Activated T-helper 1 cell treated with anti-CD3 and anti-CD28 coated beads, Interleukin-2, amount 50 U/mL, for 16 hours (primary cell): ENCODE results near the gene CACNA1D.
A peak's percentile ranks its signal among the peaks of the same experiment; 100 is the strongest.

ENCODE experiments used
- DNase-seq, 2 donors: peaks; one replicate each; pipeline ENCODE4 v3.0.0-alpha.2; 2020; ENCODE audit warnings: low read depth in 1 of 2, low spot score in 1 of 2

Gene CACNA1D

DNA sequence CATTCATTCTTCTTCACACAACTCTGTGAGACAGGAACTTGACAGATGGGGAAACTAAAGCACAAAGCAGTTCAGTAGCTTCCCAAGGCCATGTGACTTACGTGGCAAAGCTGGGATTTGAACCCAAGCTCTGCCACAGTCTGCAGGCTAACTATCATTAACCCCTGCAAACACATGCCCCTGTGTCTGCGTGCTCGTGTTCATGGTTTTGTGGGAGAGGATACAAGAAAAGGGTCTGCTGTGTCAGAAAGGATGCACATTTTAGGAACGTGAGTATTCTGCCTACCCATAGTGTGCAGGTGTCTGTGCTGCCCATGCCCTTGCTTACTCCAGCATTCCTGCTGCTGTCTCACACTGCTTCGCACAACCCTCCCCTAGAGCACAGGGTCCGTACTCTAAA lies 214.8 kb downstream of the CACNA1D start:
- no peak for DNase-seq

DNA sequence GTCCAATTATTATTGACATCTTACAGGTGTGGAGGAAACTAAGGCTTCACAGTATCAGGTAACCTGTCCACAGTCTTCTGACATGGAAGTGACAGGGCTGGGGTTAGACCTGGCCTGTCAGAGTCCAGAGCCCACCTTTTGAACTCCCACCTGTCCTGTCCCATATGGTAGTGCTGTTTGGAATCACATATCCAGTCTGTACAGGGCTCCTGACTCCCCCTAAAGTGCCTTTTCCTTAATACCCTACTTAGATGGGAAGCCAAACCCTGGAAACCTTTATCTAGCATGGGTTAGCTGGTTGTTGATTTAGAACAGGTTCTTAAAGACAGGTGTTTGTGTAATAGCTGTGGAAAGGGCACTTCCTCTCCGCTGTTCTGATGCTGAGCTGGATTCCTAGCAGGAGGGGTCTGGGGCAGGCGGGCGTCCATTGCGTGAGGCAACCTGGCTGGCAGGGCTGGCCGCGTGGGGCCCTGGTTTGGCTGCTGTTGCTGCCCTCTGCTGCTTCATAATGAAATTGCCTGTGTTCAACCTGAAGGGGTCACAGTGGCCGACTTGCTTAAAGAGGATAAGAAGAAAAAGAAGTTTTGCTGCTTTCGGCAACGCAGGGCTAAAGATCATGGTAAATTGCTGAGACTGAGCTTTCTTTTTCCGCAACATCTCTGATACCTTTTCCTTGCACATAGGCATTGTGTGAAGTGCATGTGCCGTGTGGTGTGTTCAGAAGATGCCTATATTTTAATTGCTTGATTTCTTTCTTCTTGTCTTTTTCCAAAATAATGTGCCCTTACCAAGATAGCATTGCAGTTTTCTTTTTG lies 215.7 kb downstream of the CACNA1D start:
- DNase-seq = peak; percentile 20 to 29

DNA sequence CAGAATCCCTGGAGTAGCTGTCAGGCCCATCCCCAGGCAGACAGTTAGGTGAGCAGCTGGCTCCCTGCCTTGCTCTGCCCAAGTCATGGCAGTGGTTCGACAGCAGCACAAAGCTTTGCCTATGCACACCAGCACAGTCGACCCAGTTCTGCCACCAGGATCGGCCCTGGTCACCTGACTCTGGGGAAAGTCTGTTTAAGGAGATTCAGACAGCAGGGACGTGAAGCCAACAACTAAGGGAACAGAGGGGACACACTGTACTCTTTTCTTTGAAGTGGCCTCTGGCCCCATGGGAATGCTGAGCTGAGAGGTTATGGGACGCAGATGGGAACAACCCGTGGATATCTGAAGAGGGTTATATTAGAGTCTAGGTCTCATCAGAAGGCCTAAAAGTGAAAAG lies 217.0 kb downstream of the CACNA1D start:
- DNase-seq = no peak

DNA sequence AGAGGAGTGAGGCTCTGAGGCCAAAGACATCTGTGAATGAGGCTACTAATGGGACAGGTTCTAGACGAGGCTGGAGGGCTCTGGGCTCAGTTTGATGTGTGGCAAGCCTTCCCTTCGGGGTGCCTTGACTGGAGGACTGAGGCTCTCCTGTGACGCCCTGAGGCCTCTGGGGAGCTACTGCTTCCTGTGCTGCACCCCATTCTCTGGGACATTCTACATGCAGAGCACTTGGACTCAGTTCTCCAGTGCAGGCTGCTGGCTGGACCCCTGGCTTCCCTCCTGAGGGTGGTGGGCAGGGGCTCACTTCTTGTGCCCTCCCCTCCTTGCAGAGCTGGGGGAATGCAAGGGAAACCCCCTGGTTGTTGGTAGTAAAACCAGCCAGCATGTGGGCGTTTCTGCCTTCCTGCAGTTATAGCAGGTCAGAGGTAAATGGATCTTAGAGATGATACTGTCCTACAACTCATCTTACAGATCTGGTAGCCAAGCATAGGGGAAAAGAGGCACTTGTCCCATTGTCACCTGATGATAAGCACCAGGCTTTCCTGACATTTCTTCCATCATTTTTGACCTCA lies 218.5 kb downstream of the CACNA1D start:
- no peak for DNase-seq

DNA sequence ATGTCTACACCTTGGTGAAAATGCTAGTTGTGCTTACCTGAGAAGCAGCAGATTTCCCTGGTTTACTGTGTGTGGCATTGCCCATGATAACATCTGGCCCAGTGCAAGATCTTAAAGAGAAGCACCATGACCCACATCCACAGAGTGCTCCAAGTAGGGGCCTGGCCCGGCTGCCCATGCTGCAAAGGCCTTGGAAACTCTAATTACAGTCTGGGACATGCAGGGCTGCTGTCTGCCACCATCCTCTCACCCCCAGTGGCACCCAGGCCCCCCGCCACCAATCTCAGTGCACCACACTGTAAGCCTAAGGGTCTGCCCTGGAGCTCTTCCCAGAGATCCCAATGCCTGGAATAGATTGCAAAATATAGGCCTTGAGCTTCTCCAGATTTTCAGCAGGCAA lies 219.2 kb downstream of the CACNA1D start:
- no peak for DNase-seq

DNA sequence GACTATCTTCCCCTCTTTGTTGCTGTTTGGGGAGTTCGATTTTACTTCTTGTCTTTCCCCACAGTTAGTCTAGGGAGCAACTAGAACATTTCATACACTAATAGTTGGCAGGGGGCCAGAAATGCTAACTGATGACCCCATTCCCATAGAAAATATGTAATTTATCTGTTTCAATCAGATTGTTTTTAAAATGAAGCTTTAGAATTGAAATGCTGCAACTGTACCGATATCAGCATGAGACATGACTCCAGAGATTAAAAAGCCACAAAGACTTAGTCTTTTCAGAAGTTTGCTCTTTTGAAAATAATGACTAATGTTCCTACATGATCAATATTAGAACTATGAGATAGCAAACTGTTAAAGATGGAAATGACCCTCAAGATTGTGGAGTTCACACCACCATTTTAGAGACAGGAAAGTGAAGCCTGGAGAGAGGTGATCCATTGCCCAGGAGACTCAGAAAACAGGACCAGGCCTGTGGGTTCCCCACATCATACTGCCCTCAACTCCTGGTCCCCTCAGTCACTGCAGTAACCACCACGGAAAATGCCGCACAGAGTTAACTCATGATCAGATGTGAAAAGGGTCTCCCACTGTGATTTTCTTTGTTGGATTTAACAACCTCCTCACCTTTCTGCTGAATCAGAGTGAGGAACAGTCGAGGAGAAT lies 221.5 kb downstream of the CACNA1D start:
- DNase-seq = no peak

DNA sequence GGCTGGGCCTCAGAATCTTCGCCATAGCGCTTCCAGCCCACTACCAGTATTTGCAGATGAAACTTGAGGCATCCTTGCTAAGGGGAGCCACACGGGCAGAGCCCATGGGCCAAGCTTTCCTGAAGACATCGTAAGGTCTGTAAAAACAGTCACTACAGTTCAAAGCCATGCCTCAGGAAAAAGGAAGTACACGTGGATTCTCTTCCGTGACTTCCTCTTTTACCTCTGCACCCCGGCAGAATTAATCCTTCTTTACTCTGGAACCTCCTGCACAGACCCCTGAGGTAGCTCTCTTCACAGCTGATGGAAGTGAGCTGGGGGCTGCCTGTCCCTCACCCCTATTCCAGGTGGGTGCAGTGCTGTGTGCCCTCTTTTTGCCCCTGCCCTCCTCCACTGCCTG lies 222.6 kb downstream of the CACNA1D start:
- DNase-seq = no peak

DNA sequence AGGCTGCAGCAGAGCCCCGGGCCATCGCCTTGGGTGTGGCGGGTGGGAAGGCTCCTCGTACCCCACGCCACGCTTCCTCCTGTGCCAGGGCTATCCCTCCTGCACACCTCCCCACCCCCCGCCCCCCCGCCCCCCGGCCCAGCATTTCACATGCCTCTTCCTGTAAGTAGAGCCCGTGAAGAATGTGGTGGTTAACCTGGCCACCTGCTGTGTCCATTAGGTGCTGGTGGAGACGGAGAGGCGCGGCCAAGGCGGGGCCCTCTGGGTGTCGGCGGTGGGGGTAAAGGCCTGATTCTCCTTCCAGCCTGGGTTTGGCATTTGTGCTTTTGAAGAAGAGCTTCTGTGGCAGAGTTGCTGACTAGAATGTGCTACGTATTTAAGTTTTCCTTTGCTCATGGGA lies 224.1 kb downstream of the CACNA1D start:
- no peak for DNase-seq

DNA sequence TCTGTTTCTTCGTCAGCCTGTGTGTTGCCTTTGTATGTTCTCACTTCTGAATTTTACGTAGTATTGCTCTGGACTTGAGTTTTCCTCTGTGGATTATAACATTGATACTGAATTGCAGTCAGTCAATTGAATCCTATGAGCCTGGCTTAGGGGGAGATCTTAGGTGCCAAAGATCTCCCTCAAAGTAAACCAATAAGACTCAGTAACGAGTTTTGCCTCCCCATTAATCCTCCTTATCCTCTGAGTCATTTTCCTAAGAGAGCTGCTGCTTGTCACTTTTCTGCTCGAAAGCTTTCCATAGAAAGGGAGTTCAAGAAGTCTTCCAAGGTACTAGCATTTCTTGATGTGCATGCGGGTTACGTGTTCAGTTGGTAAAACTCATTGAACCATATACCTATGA lies 225.4 kb downstream of the CACNA1D start:
- no peak for DNase-seq

DNA sequence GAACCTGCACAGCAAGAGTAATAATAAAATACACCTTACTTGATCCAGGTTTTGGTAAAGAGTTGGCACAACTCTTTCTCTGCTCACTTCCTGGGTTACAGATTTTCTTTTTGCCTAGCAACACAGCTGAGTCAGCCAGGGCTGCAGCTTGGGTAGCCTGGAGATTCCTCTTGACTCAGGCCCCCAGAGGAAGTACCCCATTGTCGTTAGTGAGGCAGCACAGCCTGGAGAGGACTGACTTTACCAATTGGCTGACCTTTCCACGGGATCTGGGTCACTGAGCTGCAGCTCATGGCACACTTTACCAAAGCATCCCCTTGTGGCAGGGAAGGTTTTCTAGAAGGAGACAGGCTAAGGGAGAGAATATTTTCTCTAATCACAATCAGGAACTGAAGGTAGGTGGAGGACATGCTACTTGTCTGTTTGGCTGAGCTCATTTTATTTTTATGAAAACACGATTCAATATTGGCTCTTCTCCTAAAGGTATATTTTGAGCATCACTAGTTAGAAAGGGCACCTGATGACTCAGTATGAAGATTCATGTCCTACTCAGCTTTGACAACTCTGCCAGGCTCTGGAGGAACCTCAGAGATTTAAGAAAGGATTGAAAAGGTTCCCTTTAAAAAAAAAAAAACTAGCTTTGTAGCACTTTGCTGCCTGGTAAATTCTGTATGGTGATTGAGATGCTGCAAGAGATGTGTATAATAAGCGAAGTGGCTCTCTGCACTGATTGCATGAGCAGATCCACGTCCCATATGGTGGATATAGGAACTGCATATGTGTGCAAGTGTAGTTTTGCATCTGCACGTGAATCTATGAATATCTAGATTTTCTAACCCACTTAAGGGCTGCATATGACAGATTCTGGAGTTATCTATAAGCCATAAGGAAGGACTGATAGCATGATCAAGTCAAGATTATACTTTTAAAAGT lies 227.0 kb downstream of the CACNA1D start:
- DNase-seq = no peak

DNA sequence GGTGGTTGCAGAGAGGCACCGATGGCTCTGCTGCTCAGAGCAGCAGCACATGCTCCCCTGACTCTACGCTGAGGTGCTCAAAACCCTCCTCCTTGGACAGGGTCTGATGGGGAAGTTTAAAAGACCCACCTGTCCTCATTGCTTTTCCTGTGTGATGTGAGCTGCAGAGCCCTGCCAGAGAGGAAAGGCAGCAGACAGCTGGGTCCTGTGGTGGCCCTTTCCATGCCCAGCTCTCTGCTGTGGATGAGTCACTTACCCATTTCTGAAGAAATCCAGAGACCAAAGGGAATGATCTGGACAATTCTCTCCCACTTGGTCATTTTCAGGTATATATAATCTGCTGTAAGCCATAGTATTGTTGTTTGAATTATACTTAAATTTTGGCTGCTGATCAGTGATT lies 230.2 kb downstream of the CACNA1D start:
- DNase-seq = no peak

DNA sequence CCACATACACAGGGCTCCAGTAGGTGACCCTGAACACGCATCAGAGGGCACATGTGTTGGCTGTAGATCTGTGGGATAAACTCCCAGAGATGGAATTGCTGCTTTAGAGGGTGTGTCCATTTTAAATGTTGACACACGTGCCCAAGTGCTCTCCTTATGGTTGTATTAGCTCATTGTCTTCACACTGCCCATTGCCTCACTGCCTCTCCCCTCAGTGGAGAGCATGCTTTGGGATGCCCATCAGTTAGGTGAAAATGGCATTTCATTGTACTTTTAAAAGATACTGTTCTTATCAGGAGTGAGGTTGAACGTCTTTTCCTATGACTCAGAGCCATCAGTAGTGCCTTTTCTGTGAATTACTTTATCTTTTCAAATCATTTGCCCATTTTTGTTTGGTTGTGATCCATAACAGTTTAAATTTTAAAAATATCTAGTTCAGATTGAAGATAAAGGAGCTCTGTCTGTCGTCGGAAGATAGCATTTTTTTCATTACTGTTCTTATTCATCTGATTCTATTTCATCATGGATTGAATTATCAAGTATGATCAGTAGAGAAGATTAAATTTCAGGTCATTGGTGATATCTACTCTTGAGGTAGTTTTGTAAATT lies 231.1 kb downstream of the CACNA1D start:
- no peak for DNase-seq

DNA sequence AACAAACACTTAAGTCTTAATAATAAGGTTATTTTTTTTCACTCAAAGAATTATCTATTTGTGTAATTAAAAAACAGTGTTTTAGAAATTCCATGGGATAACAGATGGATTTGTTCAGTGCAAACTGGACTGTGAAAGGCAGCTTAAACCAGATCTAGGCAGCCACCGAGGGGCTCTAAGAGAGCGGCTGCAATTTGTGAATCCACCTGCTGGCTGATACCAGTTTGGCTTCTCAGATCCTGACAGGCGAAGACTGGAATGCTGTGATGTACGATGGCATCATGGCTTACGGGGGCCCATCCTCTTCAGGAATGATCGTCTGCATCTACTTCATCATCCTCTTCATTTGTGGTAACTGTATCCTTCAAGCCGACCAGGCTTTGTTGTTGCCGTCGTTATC lies 232.2 kb downstream of the CACNA1D start:
- DNase-seq = no peak

DNA sequence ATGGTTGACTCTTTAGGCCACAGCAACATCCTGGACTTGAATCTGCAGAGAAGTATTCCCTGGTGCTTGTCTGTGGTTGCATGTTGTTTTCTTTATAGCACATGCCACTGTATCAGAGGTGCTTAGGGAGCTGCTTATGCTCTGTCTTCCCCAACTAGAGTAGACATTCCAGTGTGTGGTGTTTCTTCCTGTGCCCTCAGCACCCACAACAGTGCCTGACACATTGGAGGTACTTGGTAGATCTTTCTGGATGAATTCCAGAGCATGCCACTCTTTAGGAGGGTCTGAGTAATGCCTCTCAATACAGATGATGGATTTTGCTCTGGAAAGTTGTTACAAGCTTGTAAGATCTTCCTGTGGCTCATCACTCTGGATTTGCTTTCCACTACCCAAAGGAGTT lies 234.2 kb downstream of the CACNA1D start:
- DNase-seq = no peak

DNA sequence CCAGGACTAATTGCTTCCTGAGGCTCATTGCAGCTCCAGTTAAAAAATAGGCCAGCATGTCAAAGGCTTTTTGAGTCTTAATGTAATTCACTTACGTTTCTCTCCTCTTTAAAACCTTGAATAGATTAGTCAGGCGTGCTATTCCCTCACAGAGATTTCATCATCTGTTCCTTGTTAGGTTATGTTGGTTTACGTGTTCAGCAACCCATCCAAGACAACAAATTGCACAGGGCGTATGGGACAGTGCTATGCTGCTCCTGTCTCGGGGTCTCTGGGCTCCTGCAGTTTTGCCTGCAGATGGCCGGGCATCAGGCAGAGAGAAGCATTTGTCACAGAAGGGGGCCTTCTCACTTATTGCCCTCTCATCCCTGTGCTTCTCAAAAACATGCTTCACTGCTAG lies 234.7 kb downstream of the CACNA1D start:
- no peak for DNase-seq

DNA sequence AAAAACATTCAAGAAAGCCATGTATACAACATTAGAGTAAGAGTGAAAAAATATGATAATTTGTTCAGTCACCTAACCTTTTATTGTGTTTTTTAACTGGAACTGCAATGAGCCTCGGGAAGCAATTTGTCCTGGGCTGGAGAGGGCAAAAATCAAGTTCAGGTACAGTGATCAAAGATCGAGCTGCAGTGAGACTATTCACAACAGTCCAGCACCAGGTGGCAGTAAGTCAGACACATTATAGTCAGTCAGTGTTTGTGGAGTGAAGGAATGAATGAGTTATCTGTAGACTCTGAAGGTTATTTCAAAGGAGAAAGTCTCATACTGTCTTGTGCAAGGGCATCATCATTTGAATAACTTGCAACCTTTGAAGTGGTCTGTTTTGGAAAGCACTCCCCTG lies 235.2 kb downstream of the CACNA1D start:
- no peak for DNase-seq

DNA sequence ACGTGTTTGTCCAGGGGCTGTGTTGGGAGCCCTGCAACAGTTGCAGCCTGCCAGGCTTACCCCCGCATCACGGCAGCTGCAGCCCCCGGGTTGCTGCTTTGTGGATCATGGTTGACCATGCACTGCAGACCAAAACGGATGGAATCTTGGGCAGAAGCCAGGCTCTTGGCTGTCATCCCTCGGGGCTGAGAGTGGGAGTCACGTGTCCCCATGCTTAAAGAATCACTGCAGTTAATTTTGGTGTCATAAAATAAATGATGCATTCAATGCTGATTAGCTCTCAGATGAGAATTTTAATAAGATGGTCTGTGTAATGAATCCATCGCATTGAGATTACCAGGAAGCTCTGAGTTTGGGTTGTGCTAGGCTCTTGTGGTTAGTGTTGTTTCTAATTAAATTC lies 236.2 kb downstream of the CACNA1D start:
- no peak for DNase-seq

DNA sequence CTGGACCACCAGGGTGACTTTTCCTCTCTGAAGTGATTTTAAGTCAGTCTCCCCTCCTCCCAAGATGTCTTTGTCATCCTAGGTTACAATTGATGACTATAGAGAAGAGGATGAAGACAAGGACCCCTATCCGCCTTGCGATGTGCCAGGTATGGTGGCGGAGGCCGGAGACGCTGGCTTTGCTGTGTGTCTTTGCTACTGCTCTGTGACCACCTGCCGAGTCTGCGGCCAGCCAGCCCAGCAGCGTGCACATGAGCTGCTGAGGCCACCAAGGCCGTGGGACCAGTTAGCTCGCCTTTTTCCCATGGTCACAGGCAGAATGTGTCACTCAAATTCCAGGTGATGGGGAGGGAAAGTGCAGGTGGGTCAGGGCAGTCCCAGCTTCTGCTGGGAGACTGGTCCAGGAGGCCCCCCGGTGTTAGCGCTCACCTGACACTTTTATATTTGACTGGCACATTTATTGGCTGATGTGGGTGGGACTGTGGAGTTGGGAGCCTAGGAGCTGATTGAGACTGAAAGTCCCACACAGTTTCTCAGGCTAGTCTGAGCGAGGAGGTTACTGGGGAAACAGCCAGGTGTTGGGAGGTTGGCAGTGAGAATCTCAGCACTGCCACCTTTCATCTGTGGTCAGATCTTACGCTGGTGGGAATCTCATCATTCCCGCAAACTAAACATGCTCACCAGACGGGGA lies 237.7 kb downstream of the CACNA1D start:
- no peak for DNase-seq

DNA sequence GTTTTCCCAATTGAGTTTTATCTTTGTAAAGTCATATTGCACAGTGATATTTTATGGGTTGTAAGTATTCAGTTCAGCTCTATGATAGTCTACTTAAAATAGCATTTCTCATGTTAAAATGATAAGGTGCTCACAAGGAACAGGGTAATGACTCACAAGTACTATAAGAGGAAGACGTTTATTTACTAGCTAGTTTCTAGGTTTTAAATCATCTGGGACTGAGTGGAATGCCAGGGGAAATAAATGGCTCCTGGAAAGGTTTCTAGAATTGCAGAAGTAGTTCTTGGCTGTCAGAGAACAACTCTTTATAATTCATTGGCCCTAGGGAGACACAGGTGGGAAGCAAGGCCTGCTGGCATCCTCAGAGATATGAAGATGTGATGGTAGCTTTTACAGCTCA lies 239.0 kb downstream of the CACNA1D start:
- no peak for DNase-seq

DNA sequence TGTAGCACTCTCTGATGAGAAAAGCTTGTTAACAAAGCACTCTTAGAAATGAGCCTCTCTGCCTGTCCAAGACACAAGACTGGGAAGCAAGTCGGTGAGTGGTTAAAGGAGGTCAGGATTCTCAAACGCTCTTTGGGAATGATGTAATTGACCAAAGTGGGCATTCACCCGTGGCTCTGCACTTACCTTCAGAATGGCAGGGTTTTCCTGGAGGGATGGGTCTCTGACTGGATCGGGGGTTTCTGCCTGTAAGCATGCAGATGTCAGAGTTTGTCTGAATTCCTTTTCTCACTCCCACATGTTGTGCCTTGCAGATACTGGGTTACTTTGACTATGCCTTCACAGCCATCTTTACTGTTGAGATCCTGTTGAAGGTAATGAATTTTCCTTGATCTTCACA lies 245.6 kb downstream of the CACNA1D start:
- no peak for DNase-seq
